ENCODE data around the gene RTL10.

DNA sequence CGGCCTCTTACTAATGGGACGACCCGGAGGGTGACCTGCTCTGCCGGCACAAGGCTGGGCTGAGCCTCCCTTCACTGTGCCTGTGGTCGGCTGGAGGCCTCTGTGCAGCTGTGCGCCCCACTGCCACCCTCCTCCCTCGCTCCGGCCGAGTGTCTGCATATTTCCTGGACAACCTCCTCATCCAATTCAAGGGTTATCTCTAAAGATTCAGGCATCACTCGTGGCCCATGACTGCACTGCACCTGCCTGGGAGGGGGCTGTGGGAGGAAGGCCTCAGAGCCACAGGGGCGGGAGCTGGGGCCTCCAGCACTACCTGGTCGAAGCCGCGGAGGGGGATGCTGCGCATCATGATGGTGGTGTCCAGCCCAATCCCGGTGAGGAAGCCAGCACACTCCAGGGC is 43.1 kb upstream of the RTL10 start:
- TF ChIP-seq CTCF (IDR thresholded peaks at IDR 0.05 in 4 of 5, conservative IDR thresholded peaks at IDR 0.05 in 1 of 5) (no peak), POLR2A (IDR thresholded peaks at IDR 0.05) (no peak)

Measured in gastrocnemius medialis (tissue), 4 donors.